HG02884 (cell line): ENCODE data around the gene PREX1.
A peak's percentile ranks its signal among the peaks of the same experiment; 100 is the strongest.
"Not testable (repeated sequence)": the region's sequence is repeated elsewhere in the genome, so short reads cannot be mapped to it uniquely, and the experiment has no call there.

Experiments
- ATAC-seq: cut with Tn5 transposase; IDR thresholded peaks from one replicate; pipeline ENCODE4 v1.9.1; 2021; ENCODE audit warnings: mild to moderate bottlenecking, moderate library complexity; ENCODE audit not compliant: unreplicated experiment

PREX1 gene, protein sequence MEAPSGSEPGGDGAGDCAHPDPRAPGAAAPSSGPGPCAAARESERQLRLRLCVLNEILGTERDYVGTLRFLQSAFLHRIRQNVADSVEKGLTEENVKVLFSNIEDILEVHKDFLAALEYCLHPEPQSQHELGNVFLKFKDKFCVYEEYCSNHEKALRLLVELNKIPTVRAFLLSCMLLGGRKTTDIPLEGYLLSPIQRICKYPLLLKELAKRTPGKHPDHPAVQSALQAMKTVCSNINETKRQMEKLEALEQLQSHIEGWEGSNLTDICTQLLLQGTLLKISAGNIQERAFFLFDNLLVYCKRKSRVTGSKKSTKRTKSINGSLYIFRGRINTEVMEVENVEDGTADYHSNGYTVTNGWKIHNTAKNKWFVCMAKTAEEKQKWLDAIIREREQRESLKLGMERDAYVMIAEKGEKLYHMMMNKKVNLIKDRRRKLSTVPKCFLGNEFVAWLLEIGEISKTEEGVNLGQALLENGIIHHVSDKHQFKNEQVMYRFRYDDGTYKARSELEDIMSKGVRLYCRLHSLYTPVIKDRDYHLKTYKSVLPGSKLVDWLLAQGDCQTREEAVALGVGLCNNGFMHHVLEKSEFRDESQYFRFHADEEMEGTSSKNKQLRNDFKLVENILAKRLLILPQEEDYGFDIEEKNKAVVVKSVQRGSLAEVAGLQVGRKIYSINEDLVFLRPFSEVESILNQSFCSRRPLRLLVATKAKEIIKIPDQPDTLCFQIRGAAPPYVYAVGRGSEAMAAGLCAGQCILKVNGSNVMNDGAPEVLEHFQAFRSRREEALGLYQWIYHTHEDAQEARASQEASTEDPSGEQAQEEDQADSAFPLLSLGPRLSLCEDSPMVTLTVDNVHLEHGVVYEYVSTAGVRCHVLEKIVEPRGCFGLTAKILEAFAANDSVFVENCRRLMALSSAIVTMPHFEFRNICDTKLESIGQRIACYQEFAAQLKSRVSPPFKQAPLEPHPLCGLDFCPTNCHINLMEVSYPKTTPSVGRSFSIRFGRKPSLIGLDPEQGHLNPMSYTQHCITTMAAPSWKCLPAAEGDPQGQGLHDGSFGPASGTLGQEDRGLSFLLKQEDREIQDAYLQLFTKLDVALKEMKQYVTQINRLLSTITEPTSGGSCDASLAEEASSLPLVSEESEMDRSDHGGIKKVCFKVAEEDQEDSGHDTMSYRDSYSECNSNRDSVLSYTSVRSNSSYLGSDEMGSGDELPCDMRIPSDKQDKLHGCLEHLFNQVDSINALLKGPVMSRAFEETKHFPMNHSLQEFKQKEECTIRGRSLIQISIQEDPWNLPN (N-terminal part only)

GRCh38 chr20:48827855-48828733 is at the start of gene PREX1:
TSS of gene PREX1 (minus strand) at chr20:48827999. CDS start at chr20:48827860, 139 bp downstream.
- ATAC-seq = peak; percentile 41

DNA sequence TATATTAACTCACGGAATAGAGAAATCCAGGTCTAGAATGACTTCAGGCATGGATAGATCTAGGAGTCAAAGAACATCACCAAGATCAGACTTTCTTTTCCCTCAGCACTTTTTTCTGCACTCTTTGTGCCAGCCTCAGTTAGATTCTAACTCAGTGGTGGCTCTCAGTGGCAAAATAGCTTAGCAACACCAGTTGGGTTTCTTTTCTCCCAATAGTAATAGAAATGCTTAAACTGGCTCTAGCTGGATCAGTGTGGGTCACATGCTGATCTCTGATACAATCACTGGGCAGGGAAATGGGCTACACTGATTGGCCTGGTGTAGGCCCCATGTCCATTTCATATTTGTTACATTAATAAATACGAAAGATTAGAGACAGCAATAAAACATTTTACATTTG is 49.5 kb upstream of the PREX1 start:
- ATAC-seq = no peak

GRCh38 chr20:48875914-48876240 is 48.1 kb upstream of the PREX1 start:
- ATAC-seq = no peak

GRCh38 chr20:48875233-48875913 is 47.6 kb upstream of the PREX1 start:
- no peak for ATAC-seq

DNA sequence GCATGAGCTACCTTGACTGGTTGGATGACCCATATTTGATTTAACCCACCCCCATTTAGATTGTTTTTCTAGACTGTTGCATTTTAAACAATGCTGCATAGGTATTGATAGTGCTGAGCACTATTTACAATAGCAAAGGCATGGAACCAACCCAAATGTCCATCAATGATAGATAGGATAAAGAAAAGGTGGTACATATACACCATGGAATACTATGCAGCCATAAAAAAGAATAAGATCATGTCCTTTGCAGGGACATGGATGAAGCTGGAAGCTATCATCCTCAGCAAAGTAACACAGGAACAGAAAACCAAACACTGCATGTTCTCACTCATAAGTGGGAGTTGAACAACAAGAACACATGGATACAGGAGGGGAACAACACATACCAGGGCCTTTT is 41.6 kb upstream of the PREX1 start:
- not testable (repeated sequence) for ATAC-seq

DNA sequence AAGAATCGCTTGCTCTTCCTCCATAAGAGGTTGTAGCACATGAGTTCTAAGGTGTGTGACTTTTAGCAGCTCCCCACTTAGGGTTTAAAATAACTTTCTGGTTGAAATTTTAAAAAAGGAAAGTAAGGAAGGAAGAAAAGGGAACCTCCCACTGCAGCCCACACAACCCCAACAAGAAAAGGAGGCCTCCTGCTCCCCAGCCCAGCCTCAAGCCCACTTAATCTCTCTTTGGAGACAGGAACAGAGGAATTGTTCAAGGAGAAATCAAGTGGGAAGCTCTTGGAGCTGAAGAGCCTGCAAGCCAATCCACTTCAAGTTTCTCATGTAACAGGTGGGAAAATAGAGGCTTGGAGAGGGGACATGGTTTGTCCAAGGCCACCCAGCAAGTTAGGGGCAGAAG is 39.1 kb upstream of the PREX1 start:
- no peak for ATAC-seq

- no peak for ATAC-seq
Measured at GRCh38 chr20:48864738-48865318, 37.0 kb upstream of the PREX1 start.

- no peak for ATAC-seq
Measured at GRCh38 chr20:48864254-48864653, 36.5 kb upstream of the PREX1 start.

GRCh38 chr20:48862279-48862678 is 34.5 kb upstream of the PREX1 start:
- ATAC-seq = no peak

DNA sequence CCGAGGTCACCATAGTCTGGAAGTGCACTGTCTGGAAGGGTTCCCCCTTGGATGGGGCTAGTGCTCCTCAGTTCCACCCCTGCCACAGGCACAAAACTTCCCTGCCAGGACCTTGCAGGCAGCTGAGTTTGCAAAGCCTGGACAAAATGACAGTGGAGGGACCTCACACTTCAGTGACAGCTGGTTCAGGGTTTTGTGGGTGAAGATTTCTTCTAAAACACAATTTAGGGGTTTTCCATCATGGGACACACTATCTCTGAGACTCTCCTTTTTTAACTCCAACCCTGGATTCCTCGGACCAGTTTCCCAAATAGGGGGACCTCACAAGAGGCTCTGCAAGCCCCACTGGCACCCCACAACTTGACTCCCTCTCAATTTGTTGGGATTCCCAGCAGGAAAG is 33.6 kb upstream of the PREX1 start:
- ATAC-seq = no peak

DNA sequence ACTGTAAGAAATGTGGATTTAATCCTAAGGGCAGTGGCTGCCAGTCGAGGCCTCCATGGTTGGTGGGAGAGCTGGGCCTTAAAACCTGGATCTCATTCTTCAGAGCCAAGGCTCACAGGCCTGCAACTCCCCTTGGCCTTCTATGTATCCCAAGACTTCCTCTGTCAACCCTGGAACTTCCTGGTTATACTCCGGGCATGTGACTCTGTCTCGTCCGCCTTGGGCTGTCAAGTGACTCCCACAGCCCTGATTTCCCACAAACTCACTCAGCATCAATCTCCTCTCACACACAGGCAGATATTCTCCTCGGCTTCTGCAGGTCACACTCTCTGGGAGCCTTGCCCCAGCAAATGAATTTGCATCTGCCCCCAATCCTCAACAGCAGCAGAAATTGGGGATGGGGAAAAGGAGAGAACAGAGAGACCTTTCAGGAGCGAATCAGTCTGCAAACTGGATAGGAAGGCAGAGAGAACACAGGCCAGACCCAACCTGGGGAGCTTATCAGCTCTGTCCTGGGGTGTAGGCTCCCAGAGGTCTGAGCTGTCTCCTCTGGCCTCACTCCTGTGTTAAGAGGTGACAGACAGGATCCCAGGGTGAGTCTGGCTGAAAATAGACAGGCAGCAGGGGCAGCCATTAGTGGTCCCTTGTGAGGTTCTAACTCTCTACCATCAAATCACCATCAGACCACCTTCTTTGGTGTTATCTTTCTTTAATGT is 30.4 kb upstream of the PREX1 start:
- no peak for ATAC-seq

DNA sequence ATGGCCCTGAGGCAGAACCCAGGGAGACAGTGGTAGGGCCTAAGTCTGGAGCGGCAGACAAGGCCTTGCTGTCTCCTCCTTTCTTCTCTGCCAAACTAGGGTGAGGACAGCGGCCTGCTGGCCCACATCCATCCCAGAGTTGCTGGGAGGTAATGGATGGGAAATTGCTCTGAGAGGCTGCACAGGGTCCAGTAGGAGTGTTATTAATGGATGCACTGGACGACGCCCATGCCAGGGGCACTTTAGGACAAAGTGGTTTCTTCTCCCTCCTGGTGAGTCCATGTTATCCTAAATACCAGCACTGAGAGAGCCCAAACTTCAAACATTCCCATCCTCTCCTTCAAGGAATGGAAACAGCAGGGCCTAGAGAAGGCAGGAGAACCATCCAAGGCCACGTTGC is 28.3 kb upstream of the PREX1 start:
- no peak for ATAC-seq

- no peak for ATAC-seq
Measured at GRCh38 chr20:48855046-48855445, 27.2 kb upstream of the PREX1 start.

- no peak for ATAC-seq
Measured at GRCh38 chr20:48852609-48853008, 24.8 kb upstream of the PREX1 start.

DNA sequence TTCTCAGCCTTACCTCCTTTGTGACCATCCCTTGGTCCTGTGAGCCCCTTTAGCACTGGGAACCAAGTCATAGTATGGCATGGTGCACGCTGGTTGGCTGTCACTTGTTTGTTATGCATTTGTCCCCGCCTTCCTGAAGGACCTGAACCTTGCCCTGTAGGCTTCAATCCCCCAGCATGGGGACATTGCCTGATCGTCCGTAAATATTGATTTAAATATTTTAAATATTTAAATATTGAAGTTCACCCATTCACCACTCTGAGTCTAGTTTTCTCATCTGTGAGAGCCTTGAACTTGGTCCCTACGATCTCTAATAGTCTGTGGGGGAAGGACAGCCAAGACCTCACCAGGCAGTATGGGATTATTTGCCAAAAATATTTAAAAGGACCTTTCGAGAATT is 23.8 kb upstream of the PREX1 start:
- ATAC-seq = no peak

GRCh38 chr20:48850977-48851299 is 23.1 kb upstream of the PREX1 start:
- ATAC-seq = no peak

DNA sequence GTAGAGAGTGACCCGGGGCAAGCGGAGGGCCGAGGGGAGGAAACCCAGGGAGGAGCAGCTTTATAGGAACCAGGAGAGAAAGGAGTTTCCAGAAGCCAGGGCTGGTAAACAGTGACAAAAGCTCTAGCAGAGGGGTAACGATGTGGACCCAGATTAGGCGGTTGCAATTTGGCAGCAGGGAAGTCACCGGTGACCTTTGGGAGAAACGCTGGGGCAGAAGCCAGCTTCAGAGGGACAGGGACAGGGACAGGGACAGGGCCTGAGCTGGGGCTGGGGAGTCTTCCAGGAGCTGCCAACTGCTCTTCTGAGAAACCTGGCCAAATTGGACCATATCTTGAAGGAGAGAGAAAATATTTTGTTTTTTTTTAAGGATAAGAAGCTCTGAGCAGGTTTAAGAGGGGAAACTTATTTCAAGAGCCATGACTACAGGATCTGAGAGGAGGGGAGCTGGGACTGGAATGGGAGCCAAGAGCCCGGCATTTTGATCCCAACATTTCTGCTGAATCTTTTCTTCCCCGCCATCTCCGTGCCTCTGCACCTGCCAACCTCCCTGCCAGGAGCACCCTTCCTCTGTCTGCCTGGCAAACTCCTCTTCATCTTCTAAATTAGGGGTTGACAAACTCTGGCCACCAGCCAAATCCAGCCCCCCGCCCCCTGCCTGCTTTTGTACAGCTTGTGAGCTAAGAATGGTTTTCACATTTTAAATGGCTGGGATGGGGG is 22.6 kb upstream of the PREX1 start:
- no peak for ATAC-seq

DNA sequence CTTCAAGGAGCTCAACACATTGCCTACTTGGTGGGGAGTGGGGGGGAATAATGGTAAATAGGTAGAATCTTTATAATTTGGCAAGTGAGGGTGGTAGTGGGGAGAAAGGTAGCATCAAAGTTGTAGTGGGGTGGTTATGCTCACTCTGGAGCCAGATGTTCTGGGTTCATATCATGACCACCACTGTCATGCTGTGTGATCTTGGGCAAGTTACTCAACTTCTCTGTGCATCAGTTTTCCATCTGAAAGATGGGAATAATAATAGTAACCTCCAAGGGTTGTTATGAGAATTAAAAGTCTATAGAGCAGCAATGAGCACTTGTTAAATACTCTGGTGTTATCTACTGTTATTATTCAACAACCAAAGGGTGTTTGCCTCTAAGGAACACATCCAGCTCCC is 22.0 kb upstream of the PREX1 start:
- ATAC-seq = no peak
